Stimulated activated CD4-positive, alpha-beta T cell treated with anti-CD3 and anti-CD28 coated beads, TNF-alpha, amount 100 ng/mL, for 1 hour (primary cell): ENCODE measurements around the gene CD72.
"Not testable (repeated sequence)": the region's sequence is repeated elsewhere in the genome, so short reads cannot be mapped to it uniquely, and the experiment has no call there.

Source experiments
- DNase-seq, 3 donors: peaks; one replicate each; pipeline ENCODE4 v3.0.0-alpha.2; 2020; ENCODE audit warnings: low read depth in 3 of 3, low spot score in 1 of 3

The CD72 gene

GRCh38 chr9:35598866-35599590 is 19.2 kb downstream of the CD72 start:
- no peak for DNase-seq

- DNase-seq: not testable (repeated sequence)
Observed at GRCh38 chr9:35596907-35597306, 21.3 kb downstream of the CD72 start.

DNA sequence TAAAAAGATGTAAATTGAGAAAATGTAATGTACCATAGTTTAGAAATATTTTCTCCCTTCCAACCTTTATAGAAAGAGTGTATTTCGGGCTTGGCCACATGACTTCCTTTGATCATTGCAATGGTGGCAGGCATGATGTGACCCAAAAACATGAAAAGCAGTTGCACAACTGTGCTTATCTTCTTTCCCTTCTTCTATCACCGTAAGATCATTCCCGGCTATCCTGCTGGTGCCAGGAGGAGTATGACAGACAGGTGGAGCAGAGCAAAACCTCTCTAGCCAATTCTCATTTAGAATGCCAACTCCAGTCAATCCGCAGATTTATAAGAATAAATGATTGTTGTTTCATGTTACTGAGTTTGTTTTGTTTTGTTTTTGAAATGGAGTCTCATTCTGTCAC is 23.7 kb downstream of the CD72 start:
- no peak for DNase-seq

DNA sequence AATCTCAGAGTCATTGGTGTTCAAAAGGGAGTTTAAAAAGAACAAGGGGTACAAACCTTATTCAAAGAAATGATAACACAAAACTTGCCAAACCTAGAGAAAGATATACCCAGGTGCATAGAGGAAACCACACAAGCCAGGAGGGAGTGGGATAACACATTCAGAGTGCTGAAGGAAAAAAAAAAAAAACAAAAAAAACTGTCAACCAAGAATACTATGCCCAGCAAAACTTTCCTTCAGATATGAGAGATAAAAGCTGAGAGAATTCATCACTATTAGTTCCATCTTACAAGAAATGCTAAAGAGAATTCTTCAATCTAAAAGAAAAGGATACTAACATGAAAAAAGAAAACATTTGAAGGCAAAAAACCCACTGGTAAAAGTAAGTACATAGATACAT is 24.6 kb downstream of the CD72 start:
- no peak for DNase-seq

DNA sequence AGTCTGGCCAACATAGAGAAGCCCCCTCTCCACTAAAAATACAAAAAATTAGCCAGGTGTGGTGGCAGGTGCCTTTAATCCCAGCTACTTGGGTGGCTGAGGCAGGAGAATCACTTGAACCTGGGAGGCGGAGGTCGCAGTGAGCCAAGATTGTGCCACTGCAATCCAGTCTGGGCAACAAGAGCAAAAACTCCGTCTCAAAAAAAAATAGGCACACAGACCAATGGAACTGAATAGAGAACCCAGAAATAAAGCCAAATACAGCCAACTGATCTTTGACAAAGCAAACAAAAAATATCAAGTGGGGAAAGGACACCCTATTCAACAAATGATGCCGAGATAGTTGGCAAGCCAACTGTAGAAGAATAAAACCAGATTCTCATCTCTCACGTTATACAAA is 29.7 kb downstream of the CD72 start:
- DNase-seq: not testable (repeated sequence)

- not testable (repeated sequence) for DNase-seq
Observed at GRCh38 chr9:35584681-35585080, 33.5 kb downstream of the CD72 start.

DNA sequence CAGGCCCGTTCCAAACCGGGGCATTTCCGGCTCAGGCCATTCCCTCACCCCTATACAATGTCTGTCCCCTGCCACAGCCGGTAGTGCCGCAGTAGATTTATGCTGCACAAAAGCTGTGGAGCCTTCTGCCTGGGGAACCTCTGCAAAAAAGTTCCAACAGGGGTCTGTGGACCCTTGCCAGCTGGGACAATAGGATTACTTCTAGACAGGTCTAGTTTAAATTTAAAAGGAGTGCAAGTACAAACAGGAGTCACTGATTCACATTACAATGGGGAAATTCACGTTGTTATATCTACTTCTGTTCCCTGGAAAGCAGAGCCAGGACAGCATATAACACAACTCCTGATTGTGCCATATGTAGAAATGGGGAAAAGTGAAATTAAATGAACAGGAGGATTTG is 34.7 kb downstream of the CD72 start:
- DNase-seq: not testable (repeated sequence)

DNA sequence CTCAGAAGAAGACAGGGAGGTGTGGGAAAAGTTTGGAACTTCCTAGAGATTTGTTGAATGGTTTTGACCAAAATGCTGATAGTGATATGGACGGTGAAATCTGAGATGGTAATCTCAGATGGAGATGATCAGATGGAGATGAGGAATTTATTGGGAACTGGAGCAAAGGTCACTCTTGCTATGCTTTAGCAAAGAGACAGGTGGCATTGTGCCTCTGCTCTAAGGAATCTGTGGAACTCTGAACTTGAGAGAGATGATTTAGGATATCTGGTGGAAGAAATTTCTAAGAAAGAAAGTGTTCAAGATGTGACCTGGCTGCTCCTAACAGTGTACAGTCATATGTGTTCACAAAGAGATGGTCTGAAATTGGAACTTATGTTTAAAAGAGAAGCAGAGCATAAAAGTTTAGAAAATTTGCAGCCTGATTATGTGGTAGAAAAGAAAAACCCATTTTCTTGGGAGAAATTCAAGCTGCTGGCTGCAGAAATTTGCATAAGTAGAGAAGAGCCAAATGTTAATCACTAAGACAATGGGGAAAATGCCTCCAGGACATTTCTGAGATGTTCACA is 38.5 kb downstream of the CD72 start:
- DNase-seq: not testable (repeated sequence)

- DNase-seq: no peak
Observed at GRCh38 chr9:35579130-35579529, 39.1 kb downstream of the CD72 start.

GRCh38 chr9:35577486-35577885 is 40.7 kb downstream of the CD72 start:
- DNase-seq: no peak

- no peak for DNase-seq
Observed at GRCh38 chr9:35575478-35575877, 42.7 kb downstream of the CD72 start.

DNA sequence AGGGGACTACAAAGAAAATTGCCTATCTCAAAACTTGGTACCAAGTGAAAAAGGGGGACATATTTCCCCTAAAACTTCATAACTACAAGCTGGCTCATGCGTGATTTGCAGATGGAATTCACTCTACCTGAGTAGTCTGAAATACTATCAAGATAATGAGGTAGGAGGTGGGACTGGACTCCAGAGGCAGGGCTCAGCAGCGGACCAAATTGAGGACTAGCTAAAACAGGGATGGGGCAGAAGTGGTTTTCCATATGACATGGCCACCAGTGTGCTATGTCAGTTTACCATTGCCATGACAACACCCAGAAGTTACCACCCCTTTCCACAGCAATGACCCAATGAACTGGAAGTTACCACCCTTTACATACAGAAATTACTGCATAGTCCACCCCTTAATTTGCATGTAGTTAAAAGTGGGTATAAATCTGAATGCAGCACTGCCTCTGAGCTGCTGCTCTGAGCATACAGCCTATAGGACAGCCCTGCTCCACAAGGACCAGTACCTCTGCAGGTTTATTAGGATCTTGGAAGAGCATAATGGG is 43.6 kb downstream of the CD72 start:
- DNase-seq: no peak

- no peak for DNase-seq
Observed at GRCh38 chr9:35570709-35571504, 47.3 kb downstream of the CD72 start.

- no peak for DNase-seq
Observed at GRCh38 chr9:35569206-35569605, 49.0 kb downstream of the CD72 start.

- no peak for DNase-seq
Observed at GRCh38 chr9:35568196-35568595, 50.0 kb downstream of the CD72 start.

GRCh38 chr9:35566417-35566816 is 51.8 kb downstream of the CD72 start:
- DNase-seq: no peak

- no peak for DNase-seq
Observed at GRCh38 chr9:35564658-35565061, 53.6 kb downstream of the CD72 start.

DNA sequence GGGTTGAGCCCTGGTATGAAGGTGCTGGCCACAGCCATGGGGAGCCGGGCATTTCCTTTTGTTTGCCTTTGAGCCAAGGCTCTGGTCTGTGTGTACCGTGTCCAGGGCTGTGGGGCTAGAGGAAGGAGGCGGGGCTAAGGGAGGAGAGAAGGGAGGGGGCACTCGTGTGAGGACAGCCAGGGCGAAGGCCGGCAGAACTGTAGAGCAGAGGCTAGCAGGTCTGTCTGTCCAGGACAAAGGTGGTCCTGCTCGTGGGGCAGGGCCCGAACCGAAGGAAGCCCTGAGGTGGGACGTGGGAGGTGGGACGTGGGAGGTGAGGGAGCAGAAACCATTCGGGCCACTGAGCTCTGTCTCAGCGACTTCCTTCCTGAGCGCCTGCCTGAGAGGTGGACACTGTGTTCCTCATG is 54.4 kb downstream of the CD72 start:
- no peak for DNase-seq

GRCh38 chr9:35562895-35563780 is 55.1 kb downstream of the CD72 start:
- no peak for DNase-seq

GRCh38 chr9:35561468-35562261 is 56.5 kb downstream of the CD72 start:
- DNase-seq: no peak
